Vagina (tissue), 2 donors: ENCODE data around the gene FCMR. TPM values are rescaled to one million over a fixed set of nuclear protein-coding genes. Genes with fewer than 3 reads are reported as not detected.

Source experiments
- DNase-seq, 2 donors: peaks; one replicate each; pipeline ENCODE4 v3.0.0-alpha.2; 2017; ENCODE audit errors: extremely low spot score in 2 of 2
- H3K27ac ChIP-seq: fragments of 200-600 bp; sonication (generic); one replicate; pipeline ENCODE4 v1.5.1; 2019
- H3K27me3 ChIP-seq: fragments of 200-600 bp; sonication (generic); one replicate; pipeline ENCODE4 v1.5.1; 2019
- H3K36me3 ChIP-seq, 2 donors: fragments of 200-600 bp; sonication (generic); one replicate each; pipeline ENCODE4 v1.5.1; 2017 to 2019
- H3K4me1 ChIP-seq: fragments of 200-600 bp; sonication (generic); one replicate; pipeline ENCODE4 v1.5.1; 2019
- H3K4me3 ChIP-seq, 2 donors: fragments of 200-600 bp; sonication (generic); 1 replicate in 1 of 2; 2 replicates in 1 of 2; pipeline ENCODE4 v1.5.1; 2016 to 2019
- H3K9me3 ChIP-seq: fragments of 200-600 bp; sonication (generic); one replicate; pipeline ENCODE4 v1.5.1; 2019
- CTCF ChIP-seq, 3 experiments: fragments of 450-650 bp in 2 of 3; fragments of 200-600 bp in 1 of 3; sonication (generic) in 1 of 3; IDR thresholded peaks; one replicate each; pipeline ENCODE4 v1.5.1; 2017 to 2019; ENCODE audit warnings: antibody characterized with exemption in 3 of 3, mild to moderate bottlenecking in 2 of 3, moderate library complexity in 2 of 3
- POLR2A ChIP-seq, 2 donors: fragments of 450-650 bp; IDR thresholded peaks; one replicate each; pipeline ENCODE4 v1.6.1; 2017; ENCODE audit warnings: antibody characterized with exemption in 2 of 2, mild to moderate bottlenecking in 2 of 2, moderate library complexity in 2 of 2
- POLR2AphosphoS5 ChIP-seq, 2 donors: sonication (generic); formaldehyde crosslinking; IDR thresholded peaks; one replicate each; pipeline ENCODE4 v1.9.0; 2017; ENCODE audit warnings: antibody characterized with exemption in 2 of 2, mild to moderate bottlenecking in 2 of 2, low read depth in 1 of 2; ENCODE audit not compliant: insufficient read depth in 1 of 2
- intact Hi-C: fragments of 100-400 bp; cut with DNase I; formaldehyde crosslinking; loops from one replicate; pipeline ENCODE4 v1.15.1; 2023
- total RNA-seq: library from RNA; depleted of rRNA; stranded (reverse); fragments of >200 nt; gene quantifications from one replicate; pipeline ENCODE4 v1.2.3, GENCODE V29; 2016

The FCMR gene
- total RNA-seq, 1 donor from 2014 or later, result 12.3 TPM

GRCh38 chr1:206898089-206898914 is 23.4 kb downstream of the FCMR start:
- Histone ChIP-seq H3K9me3 (no peaks in the 10 kb centered on the region), H3K27me3 (no peaks in the 10 kb centered on the region), H3K36me3 (no peaks in the 10 kb centered on the region), H3K4me1 (peaks cover 18% of the 10 kb centered on the region), H3K27ac (no peak overlapping the region), H3K4me3 (no peak overlapping the region)
- intact Hi-C loops, result no loop called here
- DNase-seq, result no peak
- TF ChIP-seq POLR2AphosphoS5 (IDR thresholded peaks at IDR 0.05; ENCODE audit: insufficient read depth in 1 of 2, low read depth in 1 of 2) (no peak), CTCF (IDR thresholded peaks at IDR 0.05) (no peak), POLR2A (IDR thresholded peaks at IDR 0.05) (no peak)

GRCh38 chr1:206897175-206897574 is 24.6 kb downstream of the FCMR start, which contains the start of gene IL24:
Gene IL24 (plus strand): TSS chr1:206897443. CDS start chr1:206897833, 390 bp downstream.
- H3K9me3 ChIP-seq, result no peaks in the 10 kb centered on the region
- intact Hi-C loops, result no loop called here

GRCh38 chr1:206896261-206896660 is 25.5 kb downstream of the FCMR start:
- intact Hi-C loops, result no loop called here
- H3K27ac ChIP-seq, result no peak overlapping the region
- no peaks in the 10 kb centered on the region for H3K27me3 ChIP-seq

More at GRCh38 chr1:206897175-206897574, 24.6 kb downstream of the FCMR start, which contains the start of gene IL24:
- DNase-seq, result no peak
- H3K36me3 ChIP-seq, result no peaks in the 10 kb centered on the region
- no peak for TF ChIP-seq POLR2A (IDR thresholded peaks at IDR 0.05)
- TF ChIP-seq POLR2AphosphoS5 (IDR thresholded peaks at IDR 0.05; ENCODE audit: insufficient read depth in 1 of 2, low read depth in 1 of 2), result no peak
- no peak for TF ChIP-seq CTCF (IDR thresholded peaks at IDR 0.05)
- no peak within 1 kb of the TSS for H3K4me3 ChIP-seq
- no peaks in the 10 kb centered on the region for H3K27me3 ChIP-seq
- H3K27ac ChIP-seq, result no peak within 1 kb of the TSS
- peaks cover 18% of the 10 kb centered on the region for H3K4me1 ChIP-seq

GRCh38 chr1:206895837-206896242 is 25.9 kb downstream of the FCMR start:
- Histone ChIP-seq H3K27ac (no peak overlapping the region), H3K4me3 (no peak overlapping the region), H3K4me1 (peaks cover 21% of the 10 kb centered on the region), H3K27me3 (no peaks in the 10 kb centered on the region), H3K9me3 (no peaks in the 10 kb centered on the region), H3K36me3 (no peaks in the 10 kb centered on the region)
- intact Hi-C loops, result no loop called here
- no peak for DNase-seq
- TF ChIP-seq POLR2A (IDR thresholded peaks at IDR 0.05) (no peak), POLR2AphosphoS5 (IDR thresholded peaks at IDR 0.05; ENCODE audit: insufficient read depth in 1 of 2, low read depth in 1 of 2) (no peak), CTCF (IDR thresholded peaks at IDR 0.05) (no peak)

More at GRCh38 chr1:206896261-206896660, 25.5 kb downstream of the FCMR start:
- peaks cover 18% of the 10 kb centered on the region for H3K4me1 ChIP-seq
- TF ChIP-seq CTCF (IDR thresholded peaks at IDR 0.05) (no peak), POLR2AphosphoS5 (IDR thresholded peaks at IDR 0.05; ENCODE audit: insufficient read depth in 1 of 2, low read depth in 1 of 2) (no peak), POLR2A (IDR thresholded peaks at IDR 0.05) (no peak)
- H3K9me3 ChIP-seq, result no peaks in the 10 kb centered on the region
- DNase-seq, result no peak
- no peaks in the 10 kb centered on the region for H3K36me3 ChIP-seq
- no peak overlapping the region for H3K4me3 ChIP-seq

- no peak for TF ChIP-seq POLR2A (IDR thresholded peaks at IDR 0.05)
- TF ChIP-seq CTCF (IDR thresholded peaks at IDR 0.05), result no peak
- no peak for TF ChIP-seq POLR2AphosphoS5 (IDR thresholded peaks at IDR 0.05; ENCODE audit: insufficient read depth in 1 of 2, low read depth in 1 of 2)
- H3K9me3 ChIP-seq, result no peaks in the 10 kb centered on the region
- no peaks in the 10 kb centered on the region for H3K36me3 ChIP-seq
- H3K27me3 ChIP-seq, result no peaks in the 10 kb centered on the region
- no peak overlapping the region for H3K4me3 ChIP-seq
- H3K4me1 ChIP-seq, result peaks cover 27% of the 10 kb centered on the region
- intact Hi-C loops, result no loop called here
- H3K27ac ChIP-seq, result no peak overlapping the region
- DNase-seq, result no peak
Measured at GRCh38 chr1:206895325-206895724, 26.4 kb downstream of the FCMR start.
